ENCODE results near the gene LRRC46. TPM values are rescaled to one million over a fixed set of nuclear protein-coding genes. Genes with fewer than 3 reads are reported as not detected.
A peak's percentile ranks its signal among the peaks of the same experiment; 100 is the strongest.

Gene LRRC46
- total RNA-seq, 1 donor from 2014 or later = 0.30 TPM

GRCh38 chr17:47879028-47879585 lies 47.6 kb downstream of the LRRC46 start:
- H3K27me3 Mint-ChIP-seq (ENCODE audit: low read depth, unreplicated experiment) = peaks cover 23% of the 10 kb centered on the region
- DNase-seq (ENCODE audit: low read depth) = peak; percentile 80
- peaks cover 15% of the 10 kb centered on the region for H3K4me1 ChIP-seq (ENCODE audit: insufficient read depth, low read length)
- H3K4me1 Mint-ChIP-seq (ENCODE audit: low read depth, unreplicated experiment) = peaks cover 18% of the 10 kb centered on the region
- peak overlapping the region; percentile 65 for H3K4me2 ChIP-seq (ENCODE audit: low read length)
- no peaks in the 10 kb centered on the region for H4K20me1 ChIP-seq (ENCODE audit: insufficient read depth, low read length)
- no peaks in the 10 kb centered on the region for H3K79me2 ChIP-seq (ENCODE audit: insufficient read depth, low read length)
- H3K4me3 ChIP-seq (ENCODE audit: insufficient read depth, low read depth, low read length) = no peak overlapping the region
- no peaks in the 10 kb centered on the region for H3K9me3 ChIP-seq (ENCODE audit: insufficient read depth, low read depth, low read length)
- no peak for TF ChIP-seq CTCF (IDR thresholded peaks at IDR 0.05; ENCODE audit: insufficient read depth, low read depth, low read length)
- no peak for TF ChIP-seq EZH2 (IDR thresholded peaks at IDR 0.05; ENCODE audit: insufficient read depth, low read length)
- H3K27ac ChIP-seq (ENCODE audit: low read depth, low read length) = no peak overlapping the region
- H3K9ac ChIP-seq (ENCODE audit: low read length) = no peak overlapping the region
- no peak overlapping the region for H2AFZ ChIP-seq (ENCODE audit: low read depth, low read length)
- no peaks in the 10 kb centered on the region for H3K36me3 Mint-ChIP-seq (ENCODE audit: low read depth, unreplicated experiment)
- no peaks in the 10 kb centered on the region for H3K9me3 Mint-ChIP-seq (ENCODE audit: unreplicated experiment)
- H3K27me3 ChIP-seq (ENCODE audit: insufficient read depth, low read length) = peaks cover 13% of the 10 kb centered on the region
- no peak overlapping the region for H3K4me3 Mint-ChIP-seq (ENCODE audit: unreplicated experiment)
- H3K27ac Mint-ChIP-seq (ENCODE audit: unreplicated experiment) = peak overlapping the region; percentile 86
- H3K36me3 ChIP-seq (ENCODE audit: insufficient read depth, low read length) = no peaks in the 10 kb centered on the region
- no peak for FAIRE-seq

- peaks cover 10% of the 10 kb centered on the region for H3K27me3 ChIP-seq (ENCODE audit: insufficient read depth, low read length)
- Mint-ChIP-seq H3K4me1 (ENCODE audit: low read depth, unreplicated experiment) (peaks cover 18% of the 10 kb centered on the region), H3K27ac (ENCODE audit: unreplicated experiment) (no peak overlapping the region), H3K27me3 (ENCODE audit: low read depth, unreplicated experiment) (peaks cover 22% of the 10 kb centered on the region), H3K4me3 (ENCODE audit: unreplicated experiment) (no peak overlapping the region), H3K36me3 (ENCODE audit: low read depth, unreplicated experiment) (no peaks in the 10 kb centered on the region), H3K9me3 (ENCODE audit: unreplicated experiment) (no peaks in the 10 kb centered on the region)
- H3K79me2 ChIP-seq (ENCODE audit: insufficient read depth, low read length) = no peaks in the 10 kb centered on the region
- FAIRE-seq (no peak), DNase-seq (ENCODE audit: low read depth) (no peak)
- H3K36me3 ChIP-seq (ENCODE audit: insufficient read depth, low read length) = no peaks in the 10 kb centered on the region
- H3K4me1 ChIP-seq (ENCODE audit: insufficient read depth, low read length) = peaks cover 15% of the 10 kb centered on the region
- no peak overlapping the region for H3K27ac ChIP-seq (ENCODE audit: low read depth, low read length)
- H3K9me3 ChIP-seq (ENCODE audit: insufficient read depth, low read depth, low read length) = no peaks in the 10 kb centered on the region
- H2AFZ ChIP-seq (ENCODE audit: low read depth, low read length) = no peak overlapping the region
- no peak overlapping the region for H3K9ac ChIP-seq (ENCODE audit: low read length)
- H3K4me2 ChIP-seq (ENCODE audit: low read length) = no peak overlapping the region
- no peak for TF ChIP-seq EZH2 (IDR thresholded peaks at IDR 0.05; ENCODE audit: insufficient read depth, low read length)
- no peak for TF ChIP-seq CTCF (IDR thresholded peaks at IDR 0.05; ENCODE audit: insufficient read depth, low read depth, low read length)
- no peaks in the 10 kb centered on the region for H4K20me1 ChIP-seq (ENCODE audit: insufficient read depth, low read length)
- no peak overlapping the region for H3K4me3 ChIP-seq (ENCODE audit: insufficient read depth, low read depth, low read length)
Measured at GRCh38 chr17:47879776-47880454, 48.4 kb downstream of the LRRC46 start.

- H3K27ac ChIP-seq (ENCODE audit: low read depth, low read length) = no peak overlapping the region
- H3K4me3 Mint-ChIP-seq (ENCODE audit: unreplicated experiment) = no peak overlapping the region
- H4K20me1 ChIP-seq (ENCODE audit: insufficient read depth, low read length) = no peaks in the 10 kb centered on the region
- H2AFZ ChIP-seq (ENCODE audit: low read depth, low read length) = no peak overlapping the region
- no peaks in the 10 kb centered on the region for H3K79me2 ChIP-seq (ENCODE audit: insufficient read depth, low read length)
- DNase-seq (ENCODE audit: low read depth) (no peak), FAIRE-seq (no peak)
- no peak overlapping the region for H3K4me2 ChIP-seq (ENCODE audit: low read length)
- no peak overlapping the region for H3K4me3 ChIP-seq (ENCODE audit: insufficient read depth, low read depth, low read length)
- H3K4me1 Mint-ChIP-seq (ENCODE audit: low read depth, unreplicated experiment) = peaks cover 18% of the 10 kb centered on the region
- no peaks in the 10 kb centered on the region for H3K9me3 ChIP-seq (ENCODE audit: insufficient read depth, low read depth, low read length)
- H3K27ac Mint-ChIP-seq (ENCODE audit: unreplicated experiment) = no peak overlapping the region
- no peaks in the 10 kb centered on the region for H3K36me3 ChIP-seq (ENCODE audit: insufficient read depth, low read length)
- H3K36me3 Mint-ChIP-seq (ENCODE audit: low read depth, unreplicated experiment) = no peaks in the 10 kb centered on the region
- TF ChIP-seq CTCF (IDR thresholded peaks at IDR 0.05; ENCODE audit: insufficient read depth, low read depth, low read length) (no peak), EZH2 (IDR thresholded peaks at IDR 0.05; ENCODE audit: insufficient read depth, low read length) (no peak)
- no peak overlapping the region for H3K9ac ChIP-seq (ENCODE audit: low read length)
- peaks cover 15% of the 10 kb centered on the region for H3K4me1 ChIP-seq (ENCODE audit: insufficient read depth, low read length)
- H3K27me3 Mint-ChIP-seq (ENCODE audit: low read depth, unreplicated experiment) = peaks cover 22% of the 10 kb centered on the region
- H3K27me3 ChIP-seq (ENCODE audit: insufficient read depth, low read length) = peaks cover 7% of the 10 kb centered on the region
- no peaks in the 10 kb centered on the region for H3K9me3 Mint-ChIP-seq (ENCODE audit: unreplicated experiment)
Measured at GRCh38 chr17:47882247-47882646, 50.8 kb downstream of the LRRC46 start.
